Measurements from ENCODE around the gene HMOX1.

Gene HMOX1

GRCh38 chr22:35417606-35418005 is 36.7 kb downstream of the HMOX1 start:
- no peak overlapping the region for H3K4me3 ChIP-seq (ENCODE audit: low read length)
- DNase-seq (ENCODE audit: low read depth) = no peak
- TF ChIP-seq CTCF (IDR thresholded peaks at IDR 0.05; ENCODE audit: insufficient read depth, low read depth, low read length, missing control alignments) = no peak

GRCh38 chr22:35418088-35418487 is 37.2 kb downstream of the HMOX1 start:
- no peak overlapping the region for H3K4me3 ChIP-seq (ENCODE audit: low read length)
- DNase-seq (ENCODE audit: low read depth) = peak; percentile 80
- no peak for TF ChIP-seq CTCF (IDR thresholded peaks at IDR 0.05; ENCODE audit: insufficient read depth, low read depth, low read length, missing control alignments)

- H3K4me3 ChIP-seq (ENCODE audit: low read length) = no peak overlapping the region
- no peak for TF ChIP-seq CTCF (IDR thresholded peaks at IDR 0.05; ENCODE audit: insufficient read depth, low read depth, low read length, missing control alignments)
Measured at GRCh38 chr22:35418731-35419130, 37.8 kb downstream of the HMOX1 start.

GRCh38 chr22:35419756-35420155 is 38.9 kb downstream of the HMOX1 start:
- H3K4me3 ChIP-seq (ENCODE audit: low read length) = no peak overlapping the region
- no peak for DNase-seq (ENCODE audit: low read depth)
- TF ChIP-seq CTCF (IDR thresholded peaks at IDR 0.05; ENCODE audit: insufficient read depth, low read depth, low read length, missing control alignments) = no peak

More at GRCh38 chr22:35418731-35419130, 37.8 kb downstream of the HMOX1 start:
- no peak for DNase-seq (ENCODE audit: low read depth)

- no peak for TF ChIP-seq CTCF (IDR thresholded peaks at IDR 0.05; ENCODE audit: insufficient read depth, low read depth, low read length, missing control alignments)
- no peak for DNase-seq (ENCODE audit: low read depth)
- no peak overlapping the region for H3K4me3 ChIP-seq (ENCODE audit: low read length)
Measured at GRCh38 chr22:35421121-35421520, 40.2 kb downstream of the HMOX1 start.

- no peak for TF ChIP-seq CTCF (IDR thresholded peaks at IDR 0.05; ENCODE audit: insufficient read depth, low read depth, low read length, missing control alignments)
- H3K4me3 ChIP-seq (ENCODE audit: low read length) = no peak overlapping the region
- no peak for DNase-seq (ENCODE audit: low read depth)
Measured at GRCh38 chr22:35422145-35422544, 41.2 kb downstream of the HMOX1 start.

- no peak for TF ChIP-seq CTCF (IDR thresholded peaks at IDR 0.05; ENCODE audit: insufficient read depth, low read depth, low read length, missing control alignments)
- no peak overlapping the region for H3K4me3 ChIP-seq (ENCODE audit: low read length)
- no peak for DNase-seq (ENCODE audit: low read depth)
Measured at GRCh38 chr22:35422936-35423335, 42.0 kb downstream of the HMOX1 start.
